ENCODE results near the gene LRRC3B.

- TF ChIP-seq POLR2A (IDR thresholded peaks at IDR 0.05), result no peak
- no peak for TF ChIP-seq POLR2AphosphoS5 (IDR thresholded peaks at IDR 0.05)
Observed at GRCh38 chr3:26683902-26684301, 61.3 kb downstream of the LRRC3B start.
